NCI-H1105 (cell line): Measurements from ENCODE around the gene FUZ.

Experiments used
- DNase-seq: peaks from one replicate; lab custom pipeline; 2025; lab: John Stamatoyannopoulos, UW

The FUZ gene

DNA sequence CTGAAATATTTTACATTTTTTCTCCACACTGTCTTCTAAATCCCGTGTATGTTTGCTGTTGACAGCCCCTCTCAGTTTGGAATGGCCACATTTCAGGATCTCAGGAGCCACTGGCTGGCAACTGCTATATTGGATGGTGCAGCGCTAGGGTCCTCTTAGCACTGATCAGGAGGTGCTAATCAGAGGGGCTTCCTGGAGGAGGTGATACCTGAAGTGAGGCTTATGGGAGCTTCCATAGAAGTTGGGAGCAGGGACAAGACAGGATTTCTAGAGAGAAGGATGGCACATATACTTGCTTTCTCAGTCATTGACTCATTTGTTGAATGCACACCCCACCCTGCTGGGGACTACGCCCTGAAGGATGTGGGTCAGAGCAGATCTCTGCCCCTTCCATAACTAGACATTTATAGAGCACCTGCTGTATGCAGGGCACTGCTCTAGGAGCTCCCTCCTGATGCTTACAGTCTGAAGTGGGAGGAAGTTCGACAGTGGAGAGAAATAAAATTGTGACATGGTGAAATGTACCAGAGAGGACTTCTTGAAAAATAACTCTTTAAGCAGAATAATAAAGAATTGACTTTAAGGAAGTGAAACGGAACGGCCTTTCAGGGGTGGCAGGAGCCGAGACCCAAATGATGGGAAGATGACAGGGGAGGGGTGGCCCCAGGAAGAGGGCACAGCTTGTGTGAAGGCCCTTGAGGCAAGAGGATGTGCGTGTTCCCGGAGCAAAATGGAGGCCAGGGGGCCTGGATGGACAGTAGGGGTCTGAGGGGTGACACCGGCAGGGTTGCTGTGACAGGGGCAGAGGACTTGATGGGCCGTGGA, 33.1 kb downstream of the FUZ start:
- no peak for DNase-seq

DNA sequence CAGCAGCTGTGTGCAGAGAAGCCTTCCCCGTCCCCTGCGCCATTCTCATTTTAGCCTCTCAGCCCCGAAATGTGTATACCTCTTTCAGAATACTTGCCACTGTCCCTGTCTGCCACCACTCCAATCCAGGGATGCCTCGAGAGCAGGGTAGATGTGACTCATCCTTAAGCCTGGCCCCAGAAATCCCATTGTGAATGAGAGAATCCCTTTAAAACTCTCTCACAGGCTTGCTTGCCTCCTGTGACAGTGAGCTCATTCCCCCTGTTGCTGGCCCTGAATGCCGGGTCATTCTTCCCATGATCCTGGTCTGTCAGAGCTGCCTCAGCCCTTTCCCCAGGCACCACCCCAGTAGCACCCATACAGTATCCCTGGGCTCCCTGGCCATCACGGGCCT, 36.7 kb downstream of the FUZ start:
- no peak for DNase-seq

DNA sequence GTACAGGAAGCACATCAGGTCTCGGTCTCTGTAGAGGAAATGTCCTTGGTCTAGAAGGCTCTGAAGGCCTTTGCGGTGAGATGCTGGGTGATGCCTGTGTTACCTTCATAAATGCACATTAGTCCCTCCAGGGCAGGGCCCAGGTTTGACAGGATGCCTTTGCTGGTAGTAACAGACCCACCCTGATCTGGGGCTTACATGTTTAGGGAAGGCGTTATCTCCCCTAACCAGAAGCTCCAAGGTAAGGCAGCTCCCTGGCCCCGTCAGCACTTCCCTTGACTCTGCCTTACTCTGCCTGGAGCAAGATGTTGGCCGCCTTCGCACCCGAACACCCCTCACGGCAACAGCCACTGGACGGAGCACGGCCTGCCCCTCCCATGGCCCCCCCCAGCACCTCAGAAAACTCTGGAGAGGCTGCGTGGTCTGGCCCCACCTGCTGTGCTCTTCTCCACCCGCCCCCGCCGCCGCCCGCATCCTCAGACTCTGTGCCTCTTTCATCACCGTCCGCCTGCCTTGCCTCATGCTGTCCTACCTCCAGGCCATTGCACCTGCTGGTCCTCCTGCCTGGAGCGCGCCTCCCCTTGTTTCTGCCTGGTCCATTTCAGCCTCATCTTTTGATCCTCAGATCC, 37.2 kb downstream of the FUZ start:
- no peak for DNase-seq

DNA sequence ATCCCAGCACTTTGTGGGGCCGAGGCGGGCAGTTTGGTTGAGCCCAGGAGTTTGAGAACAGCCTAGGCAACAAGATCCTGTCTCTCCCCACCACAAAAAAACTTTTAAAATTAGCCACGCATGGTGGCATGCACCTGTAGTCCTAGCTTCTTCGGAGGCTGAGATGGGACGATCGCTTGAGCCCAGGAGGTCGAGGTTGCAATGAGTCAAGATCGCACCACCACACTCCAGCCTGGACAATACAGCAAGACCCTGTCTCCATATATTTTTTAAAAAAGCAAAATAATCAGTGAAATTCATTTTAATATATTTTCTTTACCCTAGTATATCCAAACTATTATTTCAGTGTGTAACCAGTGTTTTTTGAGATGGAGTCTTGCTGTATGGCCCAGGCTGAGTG, 38.1 kb downstream of the FUZ start:
- no peak for DNase-seq

DNA sequence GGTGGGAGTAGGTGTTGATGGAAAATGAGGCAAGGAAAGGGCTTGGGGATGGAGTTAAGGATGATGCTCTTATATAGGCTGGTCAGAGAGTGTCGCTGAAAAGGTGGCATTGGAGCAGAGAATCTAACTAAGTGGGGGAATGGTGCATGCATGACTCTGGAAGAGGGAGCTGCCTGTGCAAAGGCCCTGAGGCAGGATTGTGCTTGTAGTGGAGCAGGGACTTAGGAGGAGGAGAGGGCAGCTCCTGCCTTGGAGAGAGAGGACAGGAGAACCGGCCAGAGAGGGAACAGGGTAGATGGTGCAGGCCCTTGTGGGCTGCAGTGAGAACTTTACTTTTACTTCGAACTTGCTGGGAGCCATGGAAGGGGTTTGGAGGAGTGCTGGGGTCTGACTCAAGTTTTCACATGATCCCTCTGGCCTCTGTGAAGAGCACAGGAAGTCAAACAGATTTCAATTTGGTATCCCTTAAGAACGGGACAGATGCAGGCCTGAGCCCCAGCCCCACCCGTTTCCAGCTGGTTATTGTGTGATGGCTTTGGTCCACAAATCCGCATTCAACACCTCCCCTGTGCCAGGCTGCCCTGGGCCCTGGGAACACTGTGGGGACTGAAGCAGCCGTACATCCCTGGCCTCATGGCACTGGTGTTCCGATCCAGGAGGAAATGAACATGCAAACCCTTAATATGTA, 39.3 kb downstream of the FUZ start:
- DNase-seq, result no peak

DNA sequence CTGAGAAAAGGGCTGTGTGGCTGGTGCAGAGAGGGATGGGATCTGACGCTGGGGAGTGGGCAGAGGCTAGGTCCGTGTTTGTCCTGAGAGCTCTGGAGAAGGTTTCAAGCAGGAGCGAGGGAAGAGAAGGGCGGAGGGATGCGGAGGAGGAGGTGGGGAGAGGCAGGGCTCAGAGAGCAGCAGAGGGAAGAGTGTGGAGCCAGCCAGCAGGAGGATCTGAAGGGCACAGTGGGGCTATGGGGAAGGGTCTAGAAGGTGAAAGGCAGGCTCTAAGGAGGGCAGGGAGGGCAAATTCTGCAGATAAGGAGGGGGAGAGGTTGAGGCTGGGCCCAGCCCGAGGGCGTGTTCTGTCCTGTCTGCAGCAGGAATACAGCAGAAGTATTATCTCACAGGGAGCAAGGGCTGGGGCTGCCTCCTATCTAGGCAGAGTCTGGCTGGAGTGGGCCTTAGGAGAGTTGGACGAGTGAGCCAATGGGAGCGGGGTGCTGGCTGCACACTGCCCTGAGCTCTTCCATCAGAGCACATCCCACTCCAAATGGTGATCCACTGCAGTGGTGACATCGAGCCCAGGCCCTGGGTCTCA, 40.2 kb downstream of the FUZ start:
- DNase-seq, result no peak

DNA sequence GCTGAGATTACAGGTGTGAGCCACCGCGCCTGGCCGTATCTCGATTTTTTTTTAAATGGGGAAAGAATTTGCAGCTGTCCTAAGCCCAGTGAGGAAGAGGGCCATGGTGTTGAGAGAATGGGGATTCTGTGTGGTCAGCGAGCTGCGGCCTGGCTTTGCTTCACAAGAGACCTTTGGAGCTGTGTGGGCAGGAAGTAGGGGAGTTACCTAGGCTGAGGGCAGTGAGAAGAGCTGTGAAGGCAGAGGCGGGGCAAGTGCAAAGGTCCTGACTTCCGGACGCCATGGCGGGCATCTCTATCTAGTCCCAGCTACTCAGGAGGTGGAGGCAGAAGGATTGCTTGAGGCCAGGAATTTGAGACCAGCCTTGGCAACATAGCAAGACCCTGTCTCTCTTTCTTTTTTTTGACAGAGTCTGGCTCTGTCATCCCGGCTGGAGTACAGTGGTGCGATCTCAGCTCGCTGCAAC, 41.4 kb downstream of the FUZ start:
- DNase-seq, result no peak

DNA sequence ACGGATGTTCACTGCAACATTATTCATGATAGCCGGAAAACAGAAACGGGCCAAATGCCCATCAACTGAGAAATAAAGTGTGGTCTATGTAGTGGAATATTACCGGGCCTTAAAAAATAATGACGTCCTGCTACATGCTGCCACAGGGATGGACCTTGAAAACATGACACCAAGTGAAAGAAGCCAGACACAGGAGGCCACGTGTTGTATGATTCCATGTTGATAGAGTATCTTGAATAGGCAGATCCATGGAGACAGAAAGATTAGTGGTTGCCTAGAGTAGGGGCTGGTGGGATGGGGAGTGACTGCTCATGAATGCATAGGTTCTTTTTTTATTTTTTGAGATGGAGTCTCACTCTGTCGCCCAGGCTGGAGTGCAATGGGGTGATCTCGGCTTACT, 42.6 kb downstream of the FUZ start:
- no peak for DNase-seq

DNA sequence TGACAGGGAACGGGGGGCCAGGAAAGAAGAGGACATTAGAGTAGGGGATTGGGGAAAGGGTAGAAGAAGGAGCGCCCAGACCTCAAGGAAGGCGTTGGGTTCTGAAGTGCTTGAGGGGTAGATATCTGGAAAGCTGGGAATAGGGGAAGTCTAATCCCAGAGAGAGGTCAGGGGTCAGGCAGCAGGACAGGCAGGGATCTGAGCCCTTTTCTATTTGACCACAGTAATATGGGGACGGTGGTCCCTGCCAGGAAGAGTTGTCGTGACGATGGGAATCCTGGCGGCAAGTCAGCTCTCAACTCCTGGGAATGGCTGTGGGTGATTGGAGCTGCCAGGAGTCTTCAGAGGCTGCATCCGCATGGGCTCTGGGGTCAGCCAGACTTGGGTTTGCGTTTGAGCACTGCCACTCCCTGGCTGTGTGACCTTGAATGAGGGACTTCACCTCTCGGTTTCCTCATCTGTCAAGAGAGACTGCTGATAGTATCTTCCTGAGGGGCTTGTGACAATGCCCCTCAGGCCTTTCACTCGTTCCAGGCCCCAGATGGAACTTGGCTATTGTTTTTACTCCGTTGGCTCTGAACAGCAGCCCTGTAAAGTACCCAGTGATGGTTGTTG, 45.0 kb downstream of the FUZ start:
- no peak for DNase-seq

DNA sequence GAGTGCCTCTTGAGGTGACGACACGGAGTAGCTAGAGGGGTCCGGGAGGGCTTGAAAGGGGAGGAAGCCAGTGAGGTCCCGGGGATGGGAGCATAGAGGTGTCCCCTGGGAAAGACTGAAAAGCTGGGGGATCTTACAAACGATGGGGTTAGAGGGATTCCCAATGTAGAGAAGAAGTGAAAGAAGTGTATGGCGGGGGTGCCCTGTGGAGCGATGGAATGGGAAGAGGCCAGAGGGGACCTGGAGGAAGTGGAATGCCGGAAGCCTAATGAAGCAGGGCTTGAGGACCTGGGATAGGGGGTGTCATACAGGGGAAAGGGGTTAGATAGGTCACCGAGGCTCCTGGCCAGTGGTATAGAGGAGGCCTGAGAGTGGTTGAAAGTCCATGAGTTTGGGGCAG, 45.7 kb downstream of the FUZ start:
- no peak for DNase-seq

DNA sequence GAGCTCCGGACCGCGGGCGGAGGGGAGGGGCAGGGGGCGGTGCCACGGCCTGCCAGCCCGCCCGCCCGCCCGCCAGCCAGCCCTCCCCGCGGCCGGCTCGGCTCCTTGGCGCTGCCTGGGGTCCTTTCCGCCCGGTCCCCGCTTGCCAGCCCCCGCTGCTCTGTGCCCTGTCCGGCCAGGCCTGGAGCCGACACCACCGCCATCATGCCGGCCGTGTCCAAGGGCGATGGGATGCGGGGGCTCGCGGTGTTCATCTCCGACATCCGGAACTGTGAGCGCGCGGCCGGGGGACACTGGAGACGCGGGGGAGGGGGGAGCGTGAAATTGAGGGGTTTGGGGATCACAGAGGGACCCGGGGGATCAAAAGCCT, 46.2 kb downstream of the FUZ start, which contains the start of gene AP2A1:
AP2A1 (plus strand) TSS at position 72 of the 370 bp plus-strand sequence; CDS start at position 205, 133 bp downstream.
- no peak for DNase-seq

DNA sequence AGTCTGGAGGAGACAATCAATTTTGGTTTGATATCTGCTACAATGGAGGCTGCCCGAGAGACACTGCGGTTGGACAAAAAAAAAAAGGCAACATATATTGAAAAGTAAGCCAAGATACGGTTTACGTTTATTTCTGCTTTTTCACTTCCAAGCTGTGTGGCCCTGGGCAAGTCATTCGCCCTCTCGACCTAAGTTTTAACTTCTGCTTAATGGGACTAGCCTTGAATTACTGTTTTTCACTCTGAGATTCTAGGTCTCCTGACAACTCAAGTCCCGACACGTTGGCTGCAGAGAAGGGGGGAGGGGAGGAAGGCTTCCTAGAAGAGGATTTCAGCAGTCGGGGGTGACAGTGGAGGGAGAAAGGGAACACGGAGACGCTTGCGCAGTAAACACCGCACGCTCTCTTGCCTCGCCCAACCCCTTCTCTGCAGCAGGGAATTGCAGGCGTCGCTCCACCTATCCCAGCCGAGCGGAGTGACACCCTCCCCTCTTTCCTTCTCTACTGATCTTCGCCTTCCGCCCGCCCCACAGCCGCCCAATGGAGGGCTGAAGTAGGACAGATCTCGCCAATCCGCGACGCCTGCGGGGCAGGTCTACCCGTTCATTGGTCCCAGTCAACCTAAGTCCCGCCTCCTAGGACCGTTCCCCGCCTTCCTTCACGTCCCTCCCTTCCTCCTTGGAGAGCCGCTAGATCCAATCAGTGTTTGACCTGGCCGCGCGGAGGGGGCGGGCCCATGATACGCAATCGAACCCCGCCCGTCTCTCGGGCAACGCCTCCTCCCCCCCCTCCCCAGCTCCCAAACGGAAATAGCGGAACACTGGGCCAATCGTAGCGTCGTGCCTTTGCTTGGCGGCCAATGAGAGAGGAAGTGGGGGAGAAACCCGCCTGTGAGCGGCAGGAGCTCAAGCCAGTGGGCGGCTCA, 46.8 kb downstream of the FUZ start:
- peak; percentile 100 for DNase-seq

DNA sequence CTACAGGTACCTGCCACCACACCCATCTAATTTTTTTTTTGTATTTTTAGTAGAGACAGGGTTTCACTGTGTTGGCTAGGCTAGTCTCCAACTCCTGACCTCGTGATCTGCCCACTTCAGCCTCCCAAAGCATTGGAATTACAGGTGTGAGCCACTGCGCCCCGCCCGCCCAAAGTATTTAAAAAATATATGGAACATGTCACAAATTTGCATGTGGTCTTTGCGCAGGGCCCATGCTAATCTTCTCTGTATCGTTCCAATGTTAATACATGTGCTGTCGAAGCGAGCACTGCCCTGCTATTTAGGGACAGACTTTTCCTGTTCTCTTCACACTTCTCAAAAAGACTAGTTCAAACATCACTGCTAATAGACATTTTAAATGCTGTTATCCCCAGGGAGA, 48.8 kb downstream of the FUZ start:
- DNase-seq, result no peak

DNA sequence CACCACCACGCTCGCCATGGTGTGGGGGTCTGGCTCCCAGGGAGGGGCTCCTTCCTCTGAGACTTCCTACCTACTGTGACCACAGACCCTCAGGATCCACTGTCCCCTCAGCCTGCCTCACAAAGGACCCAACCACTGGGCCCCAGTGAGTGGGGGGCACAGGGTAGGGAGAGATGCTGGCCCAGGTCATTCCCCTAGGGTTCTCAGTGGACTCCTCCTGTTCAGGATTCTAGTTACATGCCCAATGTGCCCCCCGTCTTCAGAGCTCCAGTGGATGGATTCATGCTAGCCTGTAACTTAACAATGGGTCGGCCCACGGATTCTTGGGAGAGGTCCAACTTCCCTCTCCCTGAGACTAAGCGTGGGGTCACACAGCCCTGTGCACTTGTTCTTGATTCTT, 49.9 kb downstream of the FUZ start, which contains the start of gene TSKS:
TSKS (minus strand) TSS at position 77 of the 400 bp plus-strand sequence; CDS start at position 18, 59 bp downstream.
- no peak for DNase-seq

DNA sequence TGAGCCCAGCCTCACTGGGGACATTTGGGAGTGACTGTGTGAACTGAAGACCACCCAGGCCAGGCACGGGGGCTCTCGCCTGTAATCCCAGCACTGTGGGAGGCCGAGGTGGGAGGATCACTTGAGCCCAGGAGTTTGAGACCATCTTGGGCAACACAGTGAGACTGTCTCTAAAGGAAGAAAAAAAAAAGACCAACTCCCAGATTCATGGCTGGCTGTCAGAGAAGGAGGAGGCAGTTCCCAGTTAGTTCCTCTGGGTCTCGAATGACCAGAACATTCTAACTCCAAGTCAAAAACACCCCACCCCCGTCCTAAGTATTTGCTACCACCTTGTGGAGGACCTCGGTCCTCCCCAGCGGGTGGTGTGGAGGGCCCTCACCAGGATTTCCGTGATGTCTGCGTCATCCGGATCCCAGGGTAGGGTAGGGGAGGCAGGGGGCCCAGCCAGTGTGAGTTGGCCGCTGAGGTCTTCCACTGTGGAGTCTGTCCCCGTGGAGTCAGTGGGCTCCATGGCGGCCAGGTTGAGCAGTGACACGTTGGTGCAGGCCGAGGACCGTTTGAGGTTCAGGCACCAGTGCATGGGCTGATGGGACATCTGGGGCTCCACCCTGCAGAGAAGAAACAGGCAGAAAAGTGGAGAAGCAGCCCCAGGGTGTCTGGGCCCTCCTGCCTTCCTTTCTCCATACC, 51.3 kb downstream of the FUZ start:
- DNase-seq, result no peak

DNA sequence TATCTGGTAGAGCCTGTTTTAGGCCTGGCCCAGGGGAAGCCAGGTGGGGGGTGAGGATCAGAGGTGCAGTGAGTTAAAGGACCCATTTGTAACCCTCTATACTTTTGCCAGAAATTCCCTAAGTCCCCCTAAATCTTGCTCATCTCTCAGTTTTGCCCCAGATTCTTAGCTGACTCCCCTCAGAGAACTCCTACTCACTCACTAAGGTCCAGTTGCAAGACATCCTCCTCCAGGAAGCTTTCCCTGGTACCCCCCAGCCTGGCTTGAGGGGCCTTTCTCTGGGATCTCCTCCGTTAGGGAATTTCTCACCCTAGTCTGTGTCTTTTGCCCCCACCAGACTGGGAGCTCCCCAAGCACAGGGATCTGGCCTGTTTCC, 51.9 kb downstream of the FUZ start:
- DNase-seq, result no peak

DNA sequence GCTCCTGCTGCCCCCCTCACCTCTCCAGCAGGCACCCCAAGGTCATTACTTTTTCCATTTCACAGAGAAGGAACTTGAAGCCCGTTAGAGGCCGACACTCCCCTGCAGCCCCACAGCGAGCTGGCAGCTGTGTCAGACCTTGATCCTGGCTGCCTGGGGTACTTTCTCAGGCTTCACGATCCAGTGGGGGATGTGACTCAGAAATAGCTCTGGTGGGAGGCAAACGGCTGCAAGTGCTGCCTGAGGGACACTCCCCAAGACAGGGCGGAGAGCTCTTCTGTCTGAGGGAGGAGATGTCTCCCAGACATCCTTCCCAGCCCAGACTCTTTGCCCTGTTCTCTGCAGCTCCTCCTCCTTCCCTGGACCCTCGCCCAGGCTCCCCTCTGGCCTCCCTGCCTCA, 54.8 kb downstream of the FUZ start:
- no peak for DNase-seq
